Dendritic cell treated with granulocyte-macrophage colony-stimulating factor and Interleukin-4, amounts not matched to agents 40 ng/mL and 50 ng/mL, for 4 days (primary cell): Measurements from ENCODE around the gene GAP43.
A peak's percentile ranks its signal among the peaks of the same experiment; 100 is the strongest.

Source experiments
- H3K27ac Mint-ChIP-seq: one replicate; pipeline ENCODE4 v1.8.0; 2022; ENCODE audit warnings: mild to moderate bottlenecking, mixed read lengths
- H3K27me3 Mint-ChIP-seq: one replicate; pipeline ENCODE4 v1.8.0; 2022; ENCODE audit warnings: mild to moderate bottlenecking, mixed read lengths
- H3K36me3 Mint-ChIP-seq: one replicate; pipeline ENCODE4 v1.8.0; 2022; ENCODE audit warnings: low read depth, mixed read lengths
- H3K4me1 Mint-ChIP-seq: one replicate; pipeline ENCODE4 v1.8.0; 2022; ENCODE audit warnings: low read depth, mixed read lengths
- H3K4me3 Mint-ChIP-seq: one replicate; pipeline ENCODE4 v1.8.0; 2022; ENCODE audit warnings: mild to moderate bottlenecking, moderate library complexity, mixed read lengths
- H3K9me3 Mint-ChIP-seq: one replicate; pipeline ENCODE4 v1.8.0; 2022; ENCODE audit warnings: mixed read lengths
- intact Hi-C: fragments of 100-400 bp; cut with micrococcal nuclease; formaldehyde crosslinking; loops from one replicate; pipeline ENCODE4 v1.15.0; 2022

Gene GAP43

DNA sequence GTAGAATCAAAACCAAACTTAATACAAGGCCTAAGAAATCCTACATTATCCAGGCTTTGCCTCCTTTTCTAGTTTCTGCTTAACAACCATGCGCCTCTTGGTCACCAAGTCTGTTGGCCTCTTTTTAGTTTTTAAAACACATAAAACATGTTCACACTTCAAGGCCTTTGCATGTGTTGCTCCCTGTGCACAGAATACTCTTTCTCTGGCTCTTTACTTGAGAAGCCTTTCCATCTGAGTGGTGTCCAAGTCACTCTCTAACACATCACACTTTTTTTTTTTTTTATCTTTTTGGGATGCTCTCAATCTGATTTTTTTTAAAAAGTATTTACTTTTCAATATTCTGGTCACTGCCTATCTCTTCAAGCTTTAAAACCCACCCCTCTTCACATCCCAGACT is 14.9 kb downstream of the GAP43 start:
- no peaks in the 10 kb centered on the region for H3K4me1 Mint-ChIP-seq
- no peaks in the 10 kb centered on the region for H3K36me3 Mint-ChIP-seq
- H3K4me3 Mint-ChIP-seq = no peak overlapping the region
- H3K27me3 Mint-ChIP-seq = no peaks in the 10 kb centered on the region
- no peak overlapping the region for H3K27ac Mint-ChIP-seq
- H3K9me3 Mint-ChIP-seq = no peaks in the 10 kb centered on the region
- intact Hi-C loops = no loop called here

DNA sequence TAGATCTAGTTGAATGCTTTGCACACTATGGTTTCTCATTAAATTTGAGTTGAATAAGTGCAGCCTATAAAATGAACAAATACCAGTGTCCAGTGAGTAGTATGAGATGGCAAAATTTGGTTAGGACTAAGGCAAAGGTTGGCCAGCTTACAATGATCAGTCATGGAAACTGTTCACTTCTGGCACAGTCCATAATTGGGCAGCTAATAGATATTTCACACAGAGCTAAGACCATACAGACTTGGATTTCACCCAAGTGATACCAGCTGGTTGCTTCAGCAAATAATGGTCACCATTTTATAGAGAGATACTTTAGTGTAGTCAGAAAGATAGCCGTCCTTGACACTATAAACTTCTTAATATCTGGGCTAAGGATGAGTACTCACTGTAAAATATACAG is 15.7 kb downstream of the GAP43 start:
- Mint-ChIP-seq H3K27ac (no peak overlapping the region), H3K27me3 (no peaks in the 10 kb centered on the region), H3K4me3 (no peak overlapping the region), H3K4me1 (no peaks in the 10 kb centered on the region), H3K9me3 (no peaks in the 10 kb centered on the region), H3K36me3 (no peaks in the 10 kb centered on the region)
- intact Hi-C loops = no loop called here

GRCh38 chr3:115644391-115644790 is 21.1 kb downstream of the GAP43 start:
- Mint-ChIP-seq H3K27me3 (peaks cover 5% of the 10 kb centered on the region), H3K36me3 (no peaks in the 10 kb centered on the region), H3K4me3 (no peak overlapping the region), H3K27ac (no peak overlapping the region), H3K9me3 (no peaks in the 10 kb centered on the region), H3K4me1 (no peaks in the 10 kb centered on the region)
- intact Hi-C loops = no loop called here

GRCh38 chr3:115646027-115646690 is 22.8 kb downstream of the GAP43 start:
- no peak overlapping the region for H3K27ac Mint-ChIP-seq
- no peaks in the 10 kb centered on the region for H3K9me3 Mint-ChIP-seq
- no peaks in the 10 kb centered on the region for H3K4me1 Mint-ChIP-seq
- H3K27me3 Mint-ChIP-seq = peaks cover 8% of the 10 kb centered on the region
- intact Hi-C loops = no loop called here
- H3K36me3 Mint-ChIP-seq = no peaks in the 10 kb centered on the region
- no peak overlapping the region for H3K4me3 Mint-ChIP-seq

DNA sequence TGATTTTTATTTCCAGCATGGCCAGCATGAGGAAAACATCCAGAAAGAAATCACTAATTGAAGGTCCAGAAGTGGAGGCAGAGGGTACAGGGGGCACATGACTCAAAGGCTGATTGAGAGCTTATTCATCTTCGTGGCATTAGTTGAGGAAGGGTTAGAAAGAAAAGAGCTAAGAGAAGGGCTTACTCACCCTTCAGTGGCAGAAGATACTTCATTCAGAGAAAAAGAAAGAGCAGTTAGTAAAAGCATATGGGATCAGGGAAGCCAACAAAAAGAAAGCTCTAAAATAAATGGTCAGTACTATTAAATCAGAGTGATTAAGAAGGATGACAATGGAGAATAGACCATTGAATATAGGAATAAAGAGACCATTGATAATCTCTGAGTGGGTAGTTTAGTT is 25.2 kb downstream of the GAP43 start:
- no peaks in the 10 kb centered on the region for H3K36me3 Mint-ChIP-seq
- H3K27ac Mint-ChIP-seq = no peak overlapping the region
- H3K4me1 Mint-ChIP-seq = no peaks in the 10 kb centered on the region

DNA sequence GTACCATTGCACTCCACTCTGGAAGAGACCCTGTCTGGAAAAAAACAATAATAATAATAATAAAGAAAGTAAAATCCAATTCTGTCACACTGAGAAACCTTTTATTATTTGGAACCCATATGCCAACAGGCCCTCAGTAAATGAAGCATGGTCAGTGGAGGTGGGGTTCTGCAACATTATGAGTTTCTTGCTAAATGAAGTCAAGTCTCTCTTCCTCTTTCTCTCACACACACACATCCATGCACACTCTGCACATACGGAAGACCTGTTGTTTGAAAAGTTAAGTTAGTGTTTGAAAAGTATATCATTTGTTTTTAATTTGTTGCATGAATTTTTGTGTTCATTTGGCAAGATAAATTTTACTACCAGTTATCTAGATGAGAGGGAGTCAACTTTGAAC is 27.8 kb downstream of the GAP43 start:
- no peaks in the 10 kb centered on the region for H3K9me3 Mint-ChIP-seq
- no peak overlapping the region for H3K27ac Mint-ChIP-seq
- H3K36me3 Mint-ChIP-seq = no peaks in the 10 kb centered on the region
- intact Hi-C loops = no loop called here
- H3K4me1 Mint-ChIP-seq = no peaks in the 10 kb centered on the region
- no peak overlapping the region for H3K4me3 Mint-ChIP-seq
- peaks cover 8% of the 10 kb centered on the region for H3K27me3 Mint-ChIP-seq

More for the DNA sequence above, 25.2 kb downstream of the GAP43 start:
- Mint-ChIP-seq H3K9me3 (no peaks in the 10 kb centered on the region), H3K27me3 (peaks cover 8% of the 10 kb centered on the region), H3K4me3 (no peak overlapping the region)
- intact Hi-C loops = no loop called here

GRCh38 chr3:115651599-115651998 is 28.3 kb downstream of the GAP43 start:
- H3K36me3 Mint-ChIP-seq = no peaks in the 10 kb centered on the region
- H3K27me3 Mint-ChIP-seq = peaks cover 8% of the 10 kb centered on the region
- intact Hi-C loops = no loop called here
- no peak overlapping the region for H3K27ac Mint-ChIP-seq
- H3K4me1 Mint-ChIP-seq = no peaks in the 10 kb centered on the region
- H3K9me3 Mint-ChIP-seq = no peaks in the 10 kb centered on the region
- H3K4me3 Mint-ChIP-seq = no peak overlapping the region

DNA sequence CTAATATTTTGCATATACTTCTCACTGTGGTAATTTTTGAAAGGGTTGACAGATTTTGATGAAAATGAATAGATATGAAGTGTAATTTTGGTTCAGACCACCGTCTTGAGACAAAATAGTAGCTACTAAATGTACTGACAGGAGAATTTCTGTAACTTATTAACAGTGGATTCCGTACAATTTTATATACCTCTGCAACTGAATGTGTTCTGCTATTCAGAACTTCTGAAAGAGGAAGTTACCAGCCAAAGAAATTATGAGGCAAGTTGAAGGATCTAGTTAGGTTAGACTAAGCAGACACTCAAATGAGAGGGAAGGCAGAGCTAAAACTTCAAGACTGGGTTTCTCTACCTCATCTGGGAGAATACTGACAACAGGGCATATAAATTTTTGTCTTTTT is 29.4 kb downstream of the GAP43 start:
- Mint-ChIP-seq H3K4me3 (no peak overlapping the region), H3K36me3 (no peaks in the 10 kb centered on the region), H3K27ac (no peak overlapping the region), H3K9me3 (no peaks in the 10 kb centered on the region), H3K4me1 (peaks cover under 1% of the 10 kb centered on the region), H3K27me3 (peaks cover 10% of the 10 kb centered on the region)
- intact Hi-C loops = no loop called here

GRCh38 chr3:115655761-115656282 is 32.5 kb downstream of the GAP43 start:
- Mint-ChIP-seq H3K36me3 (peaks cover 9% of the 10 kb centered on the region), H3K4me3 (no peak overlapping the region), H3K4me1 (peaks cover 16% of the 10 kb centered on the region), H3K9me3 (no peaks in the 10 kb centered on the region), H3K27ac (no peak overlapping the region), H3K27me3 (peaks cover 29% of the 10 kb centered on the region)
- intact Hi-C loops = no loop called here

DNA sequence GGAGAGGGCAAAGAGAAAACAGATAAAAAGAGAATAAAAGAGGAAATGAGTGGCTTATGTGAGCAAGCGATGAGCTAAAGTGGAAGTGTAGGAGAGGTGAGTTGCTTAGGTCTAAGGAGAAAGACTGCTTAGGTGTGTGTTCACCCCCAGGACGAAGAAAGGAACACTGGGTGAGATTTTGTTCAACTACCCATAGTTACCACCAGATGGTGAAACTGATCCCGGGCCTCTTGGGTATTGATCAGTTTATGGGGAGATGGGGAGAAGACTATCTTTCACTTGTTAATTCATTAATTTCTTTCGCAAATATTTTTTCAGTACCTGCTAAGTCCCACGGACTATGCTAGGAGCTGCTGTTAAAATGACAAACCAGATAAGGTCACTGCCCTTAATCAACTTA is 33.9 kb downstream of the GAP43 start:
- H3K4me3 Mint-ChIP-seq = no peak overlapping the region

DNA sequence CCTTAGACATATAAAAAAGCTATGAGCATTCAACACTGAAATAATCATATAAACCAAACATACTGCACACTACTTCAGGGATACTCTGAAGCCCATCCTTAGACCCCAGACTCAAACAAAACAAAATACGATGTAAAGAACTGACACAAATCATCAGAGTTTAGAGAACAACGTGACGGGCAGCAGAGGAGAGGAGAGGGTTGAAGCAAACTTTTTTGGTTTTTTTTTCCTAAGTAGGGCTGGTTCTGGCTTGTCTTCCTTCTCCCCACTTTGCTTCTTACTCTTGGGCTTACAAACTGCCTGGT is 34.7 kb downstream of the GAP43 start:
- H3K27ac Mint-ChIP-seq = peak overlapping the region; percentile 87
- H3K9me3 Mint-ChIP-seq = no peaks in the 10 kb centered on the region
- H3K4me3 Mint-ChIP-seq = peak overlapping the region; percentile 81
- peaks cover 9% of the 10 kb centered on the region for H3K36me3 Mint-ChIP-seq
- H3K27me3 Mint-ChIP-seq = peaks cover 44% of the 10 kb centered on the region
- intact Hi-C loops = no loop called here
- H3K4me1 Mint-ChIP-seq = peaks cover 16% of the 10 kb centered on the region

More for the DNA sequence above, 33.9 kb downstream of the GAP43 start:
- peaks cover 16% of the 10 kb centered on the region for H3K4me1 Mint-ChIP-seq
- H3K36me3 Mint-ChIP-seq = peaks cover 9% of the 10 kb centered on the region
- intact Hi-C loops = no loop called here
- no peak overlapping the region for H3K27ac Mint-ChIP-seq
- peaks cover 41% of the 10 kb centered on the region for H3K27me3 Mint-ChIP-seq
- H3K9me3 Mint-ChIP-seq = no peaks in the 10 kb centered on the region

GRCh38 chr3:115658337-115659181 is 35.2 kb downstream of the GAP43 start:
- Mint-ChIP-seq H3K4me3 (peak overlapping the region; percentile 81), H3K4me1 (peaks cover 16% of the 10 kb centered on the region), H3K36me3 (peaks cover 9% of the 10 kb centered on the region), H3K27ac (peak overlapping the region; percentile 87), H3K27me3 (peaks cover 47% of the 10 kb centered on the region), H3K9me3 (no peaks in the 10 kb centered on the region)
- intact Hi-C loops = no loop called here

DNA sequence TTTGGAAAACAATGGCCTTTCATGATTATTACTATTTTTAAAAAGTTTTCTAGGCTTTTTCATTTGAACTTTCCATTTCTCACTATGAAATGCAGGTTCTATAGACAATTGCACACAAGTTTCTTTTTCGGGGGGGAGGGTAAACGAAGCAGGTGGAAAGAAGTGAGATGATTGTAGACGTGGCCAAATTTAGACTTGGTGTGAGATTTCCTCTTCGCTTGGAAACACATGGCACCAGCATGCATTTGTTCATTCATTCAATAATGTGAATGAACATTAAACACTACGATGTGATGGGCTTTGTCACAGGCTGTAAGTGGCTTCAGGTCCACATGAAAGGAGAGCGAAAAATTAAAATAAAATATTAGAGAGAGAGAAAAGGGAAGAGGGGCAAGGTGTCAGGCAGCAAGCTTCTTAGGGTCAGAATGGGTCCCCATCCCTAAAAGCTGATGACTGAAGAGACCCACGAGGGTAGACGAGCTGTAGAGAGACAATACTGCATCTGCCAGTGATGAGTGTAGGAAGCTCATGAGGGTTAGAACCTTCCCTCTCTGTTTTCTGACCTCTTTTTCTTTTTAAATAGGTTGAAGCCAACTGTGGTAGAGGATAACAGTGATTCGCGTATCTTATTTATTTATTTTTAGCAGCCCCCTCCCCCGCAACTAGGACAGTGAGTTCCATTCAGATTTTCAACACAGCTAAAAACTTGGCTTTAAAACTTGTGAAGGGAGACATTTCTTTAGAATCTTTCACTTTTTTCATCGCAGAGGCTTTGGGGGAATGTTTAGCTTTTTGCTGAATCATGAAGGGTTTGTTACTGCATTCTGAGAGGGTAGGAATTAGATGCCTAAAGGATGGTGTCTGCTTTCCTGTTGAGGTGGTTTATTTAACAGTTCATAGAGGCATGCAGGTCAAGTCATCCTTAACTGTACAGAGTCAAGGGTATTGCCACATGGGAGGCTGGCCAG is 36.2 kb downstream of the GAP43 start:
- no peaks in the 10 kb centered on the region for H3K9me3 Mint-ChIP-seq
- H3K27me3 Mint-ChIP-seq = peaks cover 50% of the 10 kb centered on the region
- H3K4me1 Mint-ChIP-seq = peaks cover 16% of the 10 kb centered on the region
- intact Hi-C loops = no loop called here
- H3K27ac Mint-ChIP-seq = peak overlapping the region; percentile 87
- peaks cover 9% of the 10 kb centered on the region for H3K36me3 Mint-ChIP-seq
- H3K4me3 Mint-ChIP-seq = peak overlapping the region; percentile 81
